NB4 (cell line): ENCODE results near the gene NDUFB6.

Experiments
- DNase-seq: peaks from one replicate; pipeline ENCODE4 v3.0.0; 2010; ENCODE audit warnings: low read depth
- H3K4me3 ChIP-seq: one replicate; pipeline ENCODE4 v1.5.1; 2011; ENCODE audit warnings: mild to moderate bottlenecking, low read depth, low read length, moderate library complexity
- MYC ChIP-seq: IDR thresholded peaks from 2 replicates; pipeline ENCODE4 v1.6.1; 2011; ENCODE audit warnings: low read depth, low read length
- POLR2A ChIP-seq: IDR thresholded peaks from 2 replicates; pipeline ENCODE4 v1.6.1; 2011; ENCODE audit warnings: mild to moderate bottlenecking; ENCODE audit not compliant: insufficient read length; ENCODE audit errors: extremely low read depth
- TF ChIP-seq, protein P1 (sequence below): IDR thresholded peaks from one replicate; pipeline ENCODE4 v1.5.1; 2012; ENCODE audit warnings: low read depth, low read length
- TF ChIP-seq, protein P2 (sequence below): IDR thresholded peaks from 2 replicates; pipeline ENCODE4 v1.6.1; 2011; ENCODE audit warnings: low read depth, low read length

NDUFB6 gene

DNA sequence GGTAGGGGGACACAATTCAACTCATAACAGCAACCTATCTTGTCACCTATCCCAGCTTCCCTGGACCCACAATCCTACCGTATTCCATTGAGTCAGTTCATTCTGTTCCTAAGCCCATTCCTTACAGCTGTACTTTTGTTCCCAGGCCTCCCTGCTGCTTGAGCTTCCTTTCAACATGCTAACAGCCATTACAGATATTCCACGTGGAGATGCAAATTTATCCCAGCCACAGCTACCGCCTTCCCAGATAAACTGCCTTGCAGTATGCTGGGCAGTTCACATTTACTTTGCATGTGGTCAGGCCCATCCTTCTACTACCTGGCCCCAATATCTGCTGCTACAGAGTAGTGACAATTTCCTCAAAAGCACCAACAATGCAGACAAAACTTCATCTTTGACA, 70.0 kb downstream of the NDUFB6 start:
- no peak overlapping the region for H3K4me3 ChIP-seq
- no peak for DNase-seq
- no peak for TF ChIP-seq POLR2A
- no peak for TF ChIP-seq MYC
- TF ChIP-seq, protein P1, sequence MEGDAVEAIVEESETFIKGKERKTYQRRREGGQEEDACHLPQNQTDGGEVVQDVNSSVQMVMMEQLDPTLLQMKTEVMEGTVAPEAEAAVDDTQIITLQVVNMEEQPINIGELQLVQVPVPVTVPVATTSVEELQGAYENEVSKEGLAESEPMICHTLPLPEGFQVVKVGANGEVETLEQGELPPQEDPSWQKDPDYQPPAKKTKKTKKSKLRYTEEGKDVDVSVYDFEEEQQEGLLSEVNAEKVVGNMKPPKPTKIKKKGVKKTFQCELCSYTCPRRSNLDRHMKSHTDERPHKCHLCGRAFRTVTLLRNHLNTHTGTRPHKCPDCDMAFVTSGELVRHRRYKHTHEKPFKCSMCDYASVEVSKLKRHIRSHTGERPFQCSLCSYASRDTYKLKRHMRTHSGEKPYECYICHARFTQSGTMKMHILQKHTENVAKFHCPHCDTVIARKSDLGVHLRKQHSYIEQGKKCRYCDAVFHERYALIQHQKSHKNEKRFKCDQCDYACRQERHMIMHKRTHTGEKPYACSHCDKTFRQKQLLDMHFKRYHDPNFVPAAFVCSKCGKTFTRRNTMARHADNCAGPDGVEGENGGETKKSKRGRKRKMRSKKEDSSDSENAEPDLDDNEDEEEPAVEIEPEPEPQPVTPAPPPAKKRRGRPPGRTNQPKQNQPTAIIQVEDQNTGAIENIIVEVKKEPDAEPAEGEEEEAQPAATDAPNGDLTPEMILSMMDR = no peak
- TF ChIP-seq, protein P2, sequence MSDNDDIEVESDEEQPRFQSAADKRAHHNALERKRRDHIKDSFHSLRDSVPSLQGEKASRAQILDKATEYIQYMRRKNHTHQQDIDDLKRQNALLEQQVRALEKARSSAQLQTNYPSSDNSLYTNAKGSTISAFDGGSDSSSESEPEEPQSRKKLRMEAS = no peak
